Sigmoid colon (tissue), 7 donors: Measurements from ENCODE around the gene FKRP. TPM values are rescaled to one million over a fixed set of nuclear protein-coding genes. Genes with fewer than 3 reads are reported as not detected.

ENCODE experiments used
- DNase-seq: peaks from one replicate; pipeline ENCODE4 v3.0.0-alpha.2; 2019
- H3K27ac ChIP-seq, 4 donors: fragments of 200-600 bp; sonication (generic); one replicate each; pipeline ENCODE4 v1.5.1; 2016 to 2019; ENCODE audit warnings: mild to moderate bottlenecking in 1 of 4
- H3K27me3 ChIP-seq, 3 donors: fragments of 200-600 bp; sonication (generic); one replicate each; pipeline ENCODE4 v1.5.1; 2019; ENCODE audit warnings: mild to moderate bottlenecking in 1 of 3
- H3K36me3 ChIP-seq, 4 donors: fragments of 200-600 bp; sonication (generic); one replicate each; pipeline ENCODE4 v1.5.1; 2016 to 2019
- H3K4me1 ChIP-seq, 4 donors: fragments of 200-600 bp; sonication (generic); one replicate each; pipeline ENCODE4 v1.5.1; 2017 to 2019
- H3K4me3 ChIP-seq, 4 donors: fragments of 200-600 bp; sonication (generic); one replicate each; pipeline ENCODE4 v1.5.1; 2017 to 2019; ENCODE audit warnings: mild to moderate bottlenecking in 2 of 4, moderate library complexity in 1 of 4
- H3K9me3 ChIP-seq, 4 donors: fragments of 200-600 bp in 3 of 4; sonication (generic) in 3 of 4; one replicate each; pipeline versions ENCODE4 v1.5.1 to v1.6.1; 2013 to 2019
- EP300 ChIP-seq, 4 donors: sonication (generic); formaldehyde crosslinking; IDR thresholded peaks; one replicate each; pipeline ENCODE4 v1.6.1; 2017; ENCODE audit warnings: antibody characterized with exemption in 4 of 4
- POLR2A ChIP-seq, 2 donors: fragments of 450-650 bp; IDR thresholded peaks; one replicate each; pipeline ENCODE4 v1.6.1; 2016; ENCODE audit warnings: antibody characterized with exemption in 2 of 2, mild to moderate bottlenecking in 2 of 2, moderate library complexity in 2 of 2
- POLR2AphosphoS5 ChIP-seq, 4 donors: sonication (generic); formaldehyde crosslinking; IDR thresholded peaks; one replicate each; pipeline ENCODE4 v1.6.1; 2017; ENCODE audit warnings: antibody characterized with exemption in 4 of 4
- WGBS, 2 donors: extraction: QIAGEN DNeasy Blood & Tissue Kit; methylation state at CpG; one replicate each; pipeline ENCODE4 v1.1.7; 2013; 5-methylcytosine and 5-hydroxymethylcytosine counted together
- intact Hi-C: fragments of 100-400 bp; cut with DNase I; formaldehyde crosslinking; loops from one replicate; pipeline ENCODE4 v1.15.1; 2023
- polyA plus RNA-seq, 3 donors: library from polyadenylated mRNA; stranded (reverse); fragments of 200-250 nt; gene quantifications; one replicate each; pipeline ENCODE4 v1.2.3, GENCODE V29; 2013
- total RNA-seq, 4 donors: library from RNA; depleted of rRNA; stranded (reverse); fragments of >200 nt; gene quantifications; one replicate each; pipeline ENCODE4 v1.1.0, GENCODE V29; 2016
- TF ChIP-seq, protein P1 (sequence below), 4 experiments: fragments of 450-650 bp in 3 of 4; fragments of 200-600 bp in 1 of 4; IDR thresholded peaks; one replicate each; pipeline ENCODE4 v1.5.1; 2016 to 2019; ENCODE audit warnings: antibody characterized with exemption in 4 of 4, mild to moderate bottlenecking in 3 of 4, moderate library complexity in 2 of 4
- donor health status: healthy with polysubstance abuse.
- donor health status: Bipolar disorder and iron deficiency.
- donor health status: healthy.

The FKRP gene
- total and polyA plus RNA-seq, 7 donors: 1.4 to 31.0 (median 15.0) TPM

GRCh38 chr19:46739290-46739771 is 6.5 kb upstream of the FKRP start:
- Histone ChIP-seq H3K27me3 (no peaks in the 10 kb centered on the region), H3K9me3 (no peaks in the 10 kb centered on the region), H3K36me3 (peaks cover 0 to 39% (median 17%) of the 10 kb centered on the region in 4 donors), H3K27ac (peak overlapping the region; percentile 30 to 65 (median 56)), H3K4me3 (no peak overlapping the region), H3K4me1 (peaks cover 0 to 57% (median 55%) of the 10 kb centered on the region in 4 donors)
- intact Hi-C loops: no loop called here
- peak; percentile 73 for DNase-seq
- 78 to 84% methylated on average over 14 of the region's 14 CpGs for whole genome bisulfite sequencing, 2 donors
- TF ChIP-seq, protein P1, sequence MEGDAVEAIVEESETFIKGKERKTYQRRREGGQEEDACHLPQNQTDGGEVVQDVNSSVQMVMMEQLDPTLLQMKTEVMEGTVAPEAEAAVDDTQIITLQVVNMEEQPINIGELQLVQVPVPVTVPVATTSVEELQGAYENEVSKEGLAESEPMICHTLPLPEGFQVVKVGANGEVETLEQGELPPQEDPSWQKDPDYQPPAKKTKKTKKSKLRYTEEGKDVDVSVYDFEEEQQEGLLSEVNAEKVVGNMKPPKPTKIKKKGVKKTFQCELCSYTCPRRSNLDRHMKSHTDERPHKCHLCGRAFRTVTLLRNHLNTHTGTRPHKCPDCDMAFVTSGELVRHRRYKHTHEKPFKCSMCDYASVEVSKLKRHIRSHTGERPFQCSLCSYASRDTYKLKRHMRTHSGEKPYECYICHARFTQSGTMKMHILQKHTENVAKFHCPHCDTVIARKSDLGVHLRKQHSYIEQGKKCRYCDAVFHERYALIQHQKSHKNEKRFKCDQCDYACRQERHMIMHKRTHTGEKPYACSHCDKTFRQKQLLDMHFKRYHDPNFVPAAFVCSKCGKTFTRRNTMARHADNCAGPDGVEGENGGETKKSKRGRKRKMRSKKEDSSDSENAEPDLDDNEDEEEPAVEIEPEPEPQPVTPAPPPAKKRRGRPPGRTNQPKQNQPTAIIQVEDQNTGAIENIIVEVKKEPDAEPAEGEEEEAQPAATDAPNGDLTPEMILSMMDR (IDR thresholded peaks at IDR 0.05): no peak
- peak in 1 of 4 donors; percentile 12 for TF ChIP-seq POLR2AphosphoS5 (IDR thresholded peaks at IDR 0.05)
- TF ChIP-seq POLR2A (IDR thresholded peaks at IDR 0.05): no peak
- no peak for TF ChIP-seq EP300 (IDR thresholded peaks at IDR 0.05)

GRCh38 chr19:46741447-46741846 is 4.4 kb upstream of the FKRP start:
- DNase-seq: no peak
- intact Hi-C loops: no loop called here
- H3K4me3 ChIP-seq: no peak overlapping the region
- H3K36me3 ChIP-seq: peaks cover 0 to 20% (median 9%) of the 10 kb centered on the region in 4 donors
- TF ChIP-seq EP300 (IDR thresholded peaks at IDR 0.05) (no peak), POLR2AphosphoS5 (IDR thresholded peaks at IDR 0.05) (no peak), POLR2A (IDR thresholded peaks at IDR 0.05) (no peak)
- TF ChIP-seq, protein P1 (IDR thresholded peaks at IDR 0.05): no peak
- no peaks in the 10 kb centered on the region for H3K27me3 ChIP-seq
- H3K9me3 ChIP-seq: no peaks in the 10 kb centered on the region
- peaks cover 0 to 71% (median 67%) of the 10 kb centered on the region in 4 donors for H3K4me1 ChIP-seq
- WGBS, 2 donors: 86% methylated on average over 17 of the region's 17 CpGs
- H3K27ac ChIP-seq: no peak overlapping the region

DNA sequence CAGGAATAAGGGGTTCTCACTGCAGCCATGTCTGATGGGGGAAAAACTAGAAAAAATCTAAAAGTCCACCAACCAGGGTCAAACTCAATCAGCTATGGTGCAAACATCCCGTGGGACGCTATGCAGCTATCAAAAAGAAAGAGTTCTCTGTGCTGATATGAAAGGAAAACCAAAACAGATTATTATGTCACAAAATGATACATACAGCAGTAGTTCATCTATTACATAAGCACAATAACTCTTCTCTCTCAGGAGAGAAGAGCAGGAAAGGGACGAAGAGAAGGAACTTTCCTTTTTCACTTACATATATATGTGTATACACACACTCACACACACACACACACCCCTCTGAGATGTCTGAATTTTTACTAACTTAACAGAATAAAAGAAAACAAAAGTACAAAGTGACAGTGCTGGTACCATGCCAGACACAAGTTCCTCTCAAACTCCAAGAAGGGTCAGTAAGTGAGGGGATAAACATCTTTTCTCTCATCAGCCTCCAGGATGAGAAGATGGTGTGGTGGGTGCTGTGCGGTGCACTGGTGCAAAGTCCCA is 2.9 kb upstream of the FKRP start:
- no peak for DNase-seq
- Histone ChIP-seq H3K27me3 (no peaks in the 10 kb centered on the region), H3K4me1 (peaks cover 0 to 78% (median 72%) of the 10 kb centered on the region in 4 donors), H3K27ac (peak overlapping the region in 1 of 4 donors; percentile 3), H3K36me3 (peaks cover 0 to 4% (median 2%) of the 10 kb centered on the region in 4 donors), H3K4me3 (no peak overlapping the region), H3K9me3 (no peaks in the 10 kb centered on the region)
- WGBS, 2 donors: 71 to 73% methylated on average over 4 of the region's 4 CpGs
- no peak for TF ChIP-seq POLR2A (IDR thresholded peaks at IDR 0.05)
- no peak for TF ChIP-seq POLR2AphosphoS5 (IDR thresholded peaks at IDR 0.05)
- no peak for TF ChIP-seq EP300 (IDR thresholded peaks at IDR 0.05)
- TF ChIP-seq, protein P1 (IDR thresholded peaks at IDR 0.05): no peak
- intact Hi-C loops: no loop called here

DNA sequence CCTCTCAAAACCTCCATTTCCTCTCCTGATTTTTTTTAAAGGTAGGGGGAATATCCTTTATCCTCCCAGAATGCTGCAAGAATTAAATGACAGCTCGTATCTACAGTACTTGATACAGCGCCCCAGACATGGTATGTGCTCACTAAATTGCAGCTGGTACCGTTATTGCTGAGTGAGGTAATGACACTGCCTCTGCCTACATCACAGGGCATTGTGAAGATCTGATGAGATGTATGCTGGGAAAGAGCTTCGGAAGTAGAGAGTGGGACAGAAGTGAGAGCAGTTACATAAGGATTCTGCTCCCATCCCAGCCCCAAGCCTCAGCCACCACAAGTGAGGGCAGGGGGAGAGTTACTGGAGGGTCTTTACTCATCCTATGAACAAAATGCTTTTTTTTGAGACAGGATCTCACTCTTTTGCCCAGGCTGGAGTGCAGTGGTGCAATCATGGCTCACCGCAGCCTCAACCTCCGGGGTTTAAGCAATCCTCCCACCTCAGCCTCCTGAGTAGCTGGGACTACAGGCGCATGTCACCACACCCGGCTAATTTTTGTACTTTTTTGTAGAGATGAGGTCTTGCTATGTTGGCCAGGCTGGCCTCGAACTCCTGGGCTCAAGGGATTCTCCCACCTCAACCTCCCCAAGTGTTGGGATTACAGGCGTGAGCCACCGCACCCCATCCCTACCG is 1.7 kb upstream of the FKRP start:
- Histone ChIP-seq H3K27me3 (no peaks in the 10 kb centered on the region), H3K36me3 (peaks cover 0 to 6% (median 3%) of the 10 kb centered on the region in 4 donors), H3K9me3 (no peaks in the 10 kb centered on the region), H3K4me1 (peaks cover 0 to 71% (median 68%) of the 10 kb centered on the region in 4 donors), H3K4me3 (no peak overlapping the region), H3K27ac (no peak overlapping the region)
- DNase-seq: no peak
- TF ChIP-seq, protein P1 (IDR thresholded peaks at IDR 0.05): no peak
- TF ChIP-seq POLR2A (IDR thresholded peaks at IDR 0.05) (no peak), POLR2AphosphoS5 (IDR thresholded peaks at IDR 0.05) (no peak), EP300 (IDR thresholded peaks at IDR 0.05) (no peak)
- WGBS, 2 donors: 86 to 87% methylated on average over 12 of the region's 12 CpGs
- intact Hi-C loops: no loop called here
